ENCODE data around the gene SLC22A1.

SLC22A1 gene

DNA sequence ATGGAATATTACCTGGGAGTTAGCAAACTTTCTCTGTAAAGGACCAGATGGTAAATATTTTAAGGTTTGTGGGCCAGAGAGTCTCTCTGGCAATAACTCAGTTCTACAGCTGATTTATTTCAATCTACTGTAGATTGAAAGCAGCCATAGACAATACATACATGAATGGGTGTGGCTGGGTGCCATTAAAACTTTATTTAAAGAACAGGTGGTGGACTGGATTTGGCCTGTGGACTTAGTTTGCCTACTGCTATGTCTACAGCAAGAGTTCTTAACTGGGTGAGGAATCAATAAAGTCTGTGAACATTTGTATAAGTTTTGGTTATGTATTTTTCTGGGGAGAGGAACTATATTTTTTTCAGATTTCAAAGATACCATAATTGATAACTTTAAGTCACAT is 81.9 kb downstream of the SLC22A1 start:
- in situ Hi-C loops (cut with MboI; ENCODE audit: low pct_unique_long_range_greater_than_20kb, low sequenced_read_pairs, unreplicated experiment) = no loop called here
- TF ChIP-seq, protein P1, sequence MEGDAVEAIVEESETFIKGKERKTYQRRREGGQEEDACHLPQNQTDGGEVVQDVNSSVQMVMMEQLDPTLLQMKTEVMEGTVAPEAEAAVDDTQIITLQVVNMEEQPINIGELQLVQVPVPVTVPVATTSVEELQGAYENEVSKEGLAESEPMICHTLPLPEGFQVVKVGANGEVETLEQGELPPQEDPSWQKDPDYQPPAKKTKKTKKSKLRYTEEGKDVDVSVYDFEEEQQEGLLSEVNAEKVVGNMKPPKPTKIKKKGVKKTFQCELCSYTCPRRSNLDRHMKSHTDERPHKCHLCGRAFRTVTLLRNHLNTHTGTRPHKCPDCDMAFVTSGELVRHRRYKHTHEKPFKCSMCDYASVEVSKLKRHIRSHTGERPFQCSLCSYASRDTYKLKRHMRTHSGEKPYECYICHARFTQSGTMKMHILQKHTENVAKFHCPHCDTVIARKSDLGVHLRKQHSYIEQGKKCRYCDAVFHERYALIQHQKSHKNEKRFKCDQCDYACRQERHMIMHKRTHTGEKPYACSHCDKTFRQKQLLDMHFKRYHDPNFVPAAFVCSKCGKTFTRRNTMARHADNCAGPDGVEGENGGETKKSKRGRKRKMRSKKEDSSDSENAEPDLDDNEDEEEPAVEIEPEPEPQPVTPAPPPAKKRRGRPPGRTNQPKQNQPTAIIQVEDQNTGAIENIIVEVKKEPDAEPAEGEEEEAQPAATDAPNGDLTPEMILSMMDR (IDR thresholded peaks at IDR 0.05; ENCODE audit: extremely low read depth, insufficient read depth, missing control alignments) = no peak
- no peak for DNase-seq (ENCODE audit: low spot score)

DNA sequence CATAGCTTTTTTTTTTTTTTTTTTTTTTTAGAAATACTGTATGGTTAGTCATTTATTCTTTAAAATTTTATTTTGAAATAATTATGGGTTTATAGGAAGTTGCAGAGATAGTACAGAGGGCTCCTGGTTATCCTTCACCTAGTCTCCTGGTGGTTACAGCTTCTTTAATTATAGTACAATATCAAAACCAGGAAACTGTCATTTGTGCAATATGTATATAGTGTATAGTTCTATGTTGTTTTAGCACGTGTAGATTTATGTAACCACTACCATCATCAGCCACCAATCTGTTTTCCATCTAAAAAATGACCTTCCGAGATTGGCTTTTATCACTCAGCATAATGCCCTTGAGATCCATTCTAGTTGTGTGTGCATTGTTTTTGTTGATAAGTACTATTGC is 82.3 kb downstream of the SLC22A1 start:
- in situ Hi-C loops (cut with MboI; ENCODE audit: low pct_unique_long_range_greater_than_20kb, low sequenced_read_pairs, unreplicated experiment) = no loop called here
- no peak for DNase-seq (ENCODE audit: low spot score)
- TF ChIP-seq, protein P1 (IDR thresholded peaks at IDR 0.05; ENCODE audit: extremely low read depth, insufficient read depth, missing control alignments) = no peak

DNA sequence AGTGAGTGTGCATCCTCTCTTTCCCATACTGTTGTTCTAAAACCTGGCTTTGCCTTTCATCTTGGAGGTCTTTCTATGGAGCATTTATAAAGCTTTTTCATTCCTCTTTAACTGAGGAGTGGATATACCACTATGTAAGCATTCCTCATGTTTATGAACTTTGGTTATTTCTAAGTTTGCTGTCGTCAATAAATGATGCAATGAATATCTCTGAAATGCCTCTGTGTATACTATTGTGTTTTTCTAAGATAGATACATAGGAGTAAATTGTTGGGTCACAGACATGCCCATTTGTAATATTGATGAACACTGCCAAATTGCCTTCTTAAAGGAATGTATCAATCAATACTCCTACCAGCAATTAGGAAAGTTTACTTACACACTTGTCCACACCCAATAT is 83.1 kb downstream of the SLC22A1 start:
- in situ Hi-C loops (cut with MboI; ENCODE audit: low pct_unique_long_range_greater_than_20kb, low sequenced_read_pairs, unreplicated experiment) = no loop called here
- TF ChIP-seq, protein P1 (IDR thresholded peaks at IDR 0.05; ENCODE audit: extremely low read depth, insufficient read depth, missing control alignments) = no peak
- DNase-seq (ENCODE audit: low spot score) = no peak

DNA sequence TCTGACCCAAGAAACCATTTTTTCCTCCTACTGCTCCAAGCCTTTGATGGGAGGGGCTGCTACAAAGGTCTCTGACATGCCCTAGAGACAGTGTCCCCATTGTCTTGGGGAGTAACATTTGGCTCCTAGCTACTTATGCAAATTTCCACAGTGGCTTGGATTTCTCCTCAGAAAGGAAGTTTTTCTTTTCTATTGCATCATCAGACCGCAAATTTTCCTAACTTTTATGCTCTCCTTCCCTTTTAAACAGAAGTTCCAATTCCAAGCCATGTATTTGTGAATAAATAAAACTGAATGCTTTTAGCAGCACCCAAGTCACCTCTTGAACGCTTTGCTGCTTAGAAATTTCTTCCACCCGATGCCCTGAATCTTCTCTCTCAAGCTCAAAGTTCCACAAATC is 86.0 kb downstream of the SLC22A1 start:
- in situ Hi-C loops (cut with MboI; ENCODE audit: low pct_unique_long_range_greater_than_20kb, low sequenced_read_pairs, unreplicated experiment) = no loop called here
- TF ChIP-seq, protein P1 (IDR thresholded peaks at IDR 0.05; ENCODE audit: extremely low read depth, insufficient read depth, missing control alignments) = no peak
- DNase-seq (ENCODE audit: low spot score) = no peak

All from GM13977 (cell line).